ENCODE results near the gene KRT71. TPM values are rescaled to one million over a fixed set of nuclear protein-coding genes. Genes with fewer than 3 reads are reported as not detected.

KRT71 gene
- total RNA-seq, 1 donor from 2014 or later = not detected

DNA sequence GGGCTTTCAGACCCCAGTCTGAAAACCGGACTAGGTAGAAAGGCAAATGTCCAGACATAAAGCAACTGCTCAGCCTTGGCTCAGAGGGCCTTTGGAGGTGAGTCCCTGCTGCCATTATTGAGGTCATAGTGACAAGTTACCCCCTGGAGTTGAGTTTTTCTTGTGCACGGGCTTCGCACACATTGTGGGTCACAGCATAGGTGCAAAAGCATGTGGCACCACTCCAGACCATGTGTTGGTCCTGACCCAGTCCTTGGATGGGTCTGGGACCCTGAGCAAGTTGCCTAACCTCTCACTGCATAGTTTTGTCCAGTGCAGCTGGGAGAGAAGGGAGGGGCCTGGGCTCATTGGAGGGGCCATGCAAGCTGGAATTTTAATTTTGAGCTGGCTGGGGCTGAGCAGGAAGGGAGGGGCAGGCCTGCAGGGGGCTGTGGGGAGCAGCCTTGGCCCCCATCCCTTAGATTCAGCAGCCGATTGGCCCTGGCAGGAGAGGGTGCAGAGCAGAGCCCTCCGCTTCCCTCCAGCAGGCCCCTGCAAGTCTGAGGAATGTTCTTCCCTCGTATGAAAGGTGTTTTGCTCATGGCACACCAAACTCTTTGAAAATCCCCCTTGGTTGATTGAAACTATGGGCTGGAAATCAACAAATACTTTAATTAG, 28.6 kb downstream of the KRT71 start:
- H3K36me3 Mint-ChIP-seq (ENCODE audit: unreplicated experiment) = no peaks in the 10 kb centered on the region
- H3K4me3 Mint-ChIP-seq (ENCODE audit: unreplicated experiment) = no peak overlapping the region
- H3K27ac Mint-ChIP-seq (ENCODE audit: unreplicated experiment) = no peak overlapping the region
- peaks cover 3% of the 10 kb centered on the region for H3K4me1 Mint-ChIP-seq (ENCODE audit: unreplicated experiment)
- peaks cover 17% of the 10 kb centered on the region for H3K27me3 Mint-ChIP-seq (ENCODE audit: unreplicated experiment)
- peak; percentile 73 for DNase-seq (ENCODE audit: extremely low spot score, unreplicated experiment)
- TF ChIP-seq, protein P1, sequence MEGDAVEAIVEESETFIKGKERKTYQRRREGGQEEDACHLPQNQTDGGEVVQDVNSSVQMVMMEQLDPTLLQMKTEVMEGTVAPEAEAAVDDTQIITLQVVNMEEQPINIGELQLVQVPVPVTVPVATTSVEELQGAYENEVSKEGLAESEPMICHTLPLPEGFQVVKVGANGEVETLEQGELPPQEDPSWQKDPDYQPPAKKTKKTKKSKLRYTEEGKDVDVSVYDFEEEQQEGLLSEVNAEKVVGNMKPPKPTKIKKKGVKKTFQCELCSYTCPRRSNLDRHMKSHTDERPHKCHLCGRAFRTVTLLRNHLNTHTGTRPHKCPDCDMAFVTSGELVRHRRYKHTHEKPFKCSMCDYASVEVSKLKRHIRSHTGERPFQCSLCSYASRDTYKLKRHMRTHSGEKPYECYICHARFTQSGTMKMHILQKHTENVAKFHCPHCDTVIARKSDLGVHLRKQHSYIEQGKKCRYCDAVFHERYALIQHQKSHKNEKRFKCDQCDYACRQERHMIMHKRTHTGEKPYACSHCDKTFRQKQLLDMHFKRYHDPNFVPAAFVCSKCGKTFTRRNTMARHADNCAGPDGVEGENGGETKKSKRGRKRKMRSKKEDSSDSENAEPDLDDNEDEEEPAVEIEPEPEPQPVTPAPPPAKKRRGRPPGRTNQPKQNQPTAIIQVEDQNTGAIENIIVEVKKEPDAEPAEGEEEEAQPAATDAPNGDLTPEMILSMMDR (IDR thresholded peaks at IDR 0.05) = no peak
- H3K9me3 Mint-ChIP-seq (ENCODE audit: unreplicated experiment) = no peaks in the 10 kb centered on the region

DNA sequence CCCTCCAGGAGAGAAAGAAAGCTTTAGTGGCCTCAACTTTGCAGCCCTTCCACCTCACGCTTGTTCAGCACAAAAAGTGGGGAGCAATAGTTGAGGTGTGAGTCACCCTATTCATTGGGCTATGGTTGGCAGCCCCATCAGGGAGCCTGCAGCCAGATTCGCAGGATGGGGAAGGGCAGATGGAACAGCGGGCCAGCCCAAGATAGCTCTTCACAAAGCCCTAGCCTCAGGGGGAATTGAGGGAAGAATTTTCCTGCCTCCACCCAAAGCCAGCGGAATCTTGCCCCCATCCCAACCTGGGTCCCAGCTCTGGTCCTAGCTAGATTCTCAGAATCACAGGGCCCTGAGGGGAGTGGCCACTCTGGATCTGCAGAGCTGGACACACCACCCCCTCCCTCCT, 29.1 kb downstream of the KRT71 start:
- no peaks in the 10 kb centered on the region for H3K36me3 Mint-ChIP-seq (ENCODE audit: unreplicated experiment)
- peaks cover 22% of the 10 kb centered on the region for H3K27me3 Mint-ChIP-seq (ENCODE audit: unreplicated experiment)
- H3K9me3 Mint-ChIP-seq (ENCODE audit: unreplicated experiment) = no peaks in the 10 kb centered on the region
- H3K4me3 Mint-ChIP-seq (ENCODE audit: unreplicated experiment) = no peak overlapping the region
- peaks cover 3% of the 10 kb centered on the region for H3K4me1 Mint-ChIP-seq (ENCODE audit: unreplicated experiment)
- peak; percentile 76 for DNase-seq (ENCODE audit: extremely low spot score, unreplicated experiment)
- no peak overlapping the region for H3K27ac Mint-ChIP-seq (ENCODE audit: unreplicated experiment)
- TF ChIP-seq, protein P1 (IDR thresholded peaks at IDR 0.05) = no peak

DNA sequence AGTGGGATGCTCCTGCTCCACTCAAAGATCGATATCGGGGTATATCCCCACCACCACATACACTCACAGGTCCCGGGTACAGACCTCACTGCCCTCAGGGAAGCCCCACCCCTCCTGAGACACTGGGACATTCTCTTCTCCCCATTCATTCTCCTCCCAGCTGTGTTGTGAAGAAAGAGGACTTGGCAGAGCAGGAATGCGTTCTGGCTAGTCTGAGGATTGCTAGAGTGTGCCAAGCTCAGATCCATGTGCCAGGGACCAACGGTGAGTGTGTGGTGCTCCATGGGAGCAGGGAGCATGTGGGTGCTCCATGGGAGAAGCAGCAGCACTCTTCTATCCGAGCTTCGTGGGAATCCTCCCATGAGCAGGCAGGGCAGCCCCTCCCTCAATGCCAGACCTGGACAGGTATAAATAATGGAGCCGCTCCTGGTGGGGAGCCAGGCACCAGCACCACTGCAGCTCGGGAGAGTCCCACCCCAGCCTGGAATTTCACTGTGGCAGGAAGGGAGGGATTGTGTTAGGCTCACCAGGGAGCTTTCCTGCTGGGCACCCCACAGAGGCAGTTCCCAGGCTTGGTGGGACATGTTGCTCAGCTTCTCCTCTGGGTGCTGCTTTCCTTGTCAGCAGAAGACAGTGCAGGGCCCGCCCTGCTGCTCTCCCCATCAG, 30.5 kb downstream of the KRT71 start:
- H3K4me3 Mint-ChIP-seq (ENCODE audit: unreplicated experiment) = no peak overlapping the region
- DNase-seq (ENCODE audit: extremely low spot score, unreplicated experiment) = peak; percentile 72
- TF ChIP-seq, protein P1 (IDR thresholded peaks at IDR 0.05) = no peak
- H3K27me3 Mint-ChIP-seq (ENCODE audit: unreplicated experiment) = peaks cover 30% of the 10 kb centered on the region
- H3K4me1 Mint-ChIP-seq (ENCODE audit: unreplicated experiment) = peaks cover 3% of the 10 kb centered on the region
- H3K36me3 Mint-ChIP-seq (ENCODE audit: unreplicated experiment) = no peaks in the 10 kb centered on the region
- H3K27ac Mint-ChIP-seq (ENCODE audit: unreplicated experiment) = no peak overlapping the region
- H3K9me3 Mint-ChIP-seq (ENCODE audit: unreplicated experiment) = no peaks in the 10 kb centered on the region

DNA sequence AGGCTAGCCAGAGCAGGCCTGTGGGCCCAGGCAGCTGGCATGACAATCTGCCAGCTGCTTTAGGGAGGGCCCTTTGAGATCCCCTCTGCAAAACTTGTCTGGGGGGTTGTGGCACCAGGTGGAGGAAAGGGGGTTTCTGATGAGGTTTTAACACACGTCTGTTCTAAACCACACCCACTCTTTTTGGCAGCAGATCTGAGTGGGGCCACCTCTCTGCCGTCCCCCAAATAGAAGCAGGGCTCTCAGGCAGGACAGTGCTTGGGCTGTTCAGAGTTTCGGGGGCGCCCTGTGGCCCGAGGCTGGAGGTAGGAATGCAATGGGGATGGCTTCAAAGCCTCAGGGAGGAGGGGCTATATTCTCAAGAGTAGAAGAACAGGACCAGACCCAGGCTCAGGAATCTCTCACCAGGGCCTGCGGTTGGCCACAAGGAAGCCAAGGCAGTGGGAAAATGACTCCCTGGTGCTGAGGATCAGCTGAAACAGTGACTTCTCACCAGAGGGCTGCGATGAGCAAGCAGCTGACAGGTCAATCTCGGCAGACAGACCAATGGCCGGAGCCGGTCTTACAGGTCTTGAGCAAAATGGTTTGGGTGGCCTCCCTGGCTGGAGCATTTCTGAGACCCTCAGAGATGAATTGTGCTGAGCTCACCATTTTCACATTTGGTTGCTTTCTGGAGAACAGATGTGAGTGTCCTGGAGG, 31.2 kb downstream of the KRT71 start:
- no peaks in the 10 kb centered on the region for H3K9me3 Mint-ChIP-seq (ENCODE audit: unreplicated experiment)
- H3K27me3 Mint-ChIP-seq (ENCODE audit: unreplicated experiment) = peaks cover 38% of the 10 kb centered on the region
- no peaks in the 10 kb centered on the region for H3K36me3 Mint-ChIP-seq (ENCODE audit: unreplicated experiment)
- H3K4me1 Mint-ChIP-seq (ENCODE audit: unreplicated experiment) = peaks cover 3% of the 10 kb centered on the region
- no peak overlapping the region for H3K4me3 Mint-ChIP-seq (ENCODE audit: unreplicated experiment)
- H3K27ac Mint-ChIP-seq (ENCODE audit: unreplicated experiment) = no peak overlapping the region
- DNase-seq (ENCODE audit: extremely low spot score, unreplicated experiment) = peak; percentile 73
- TF ChIP-seq, protein P1 (IDR thresholded peaks at IDR 0.05) = no peak

DNA sequence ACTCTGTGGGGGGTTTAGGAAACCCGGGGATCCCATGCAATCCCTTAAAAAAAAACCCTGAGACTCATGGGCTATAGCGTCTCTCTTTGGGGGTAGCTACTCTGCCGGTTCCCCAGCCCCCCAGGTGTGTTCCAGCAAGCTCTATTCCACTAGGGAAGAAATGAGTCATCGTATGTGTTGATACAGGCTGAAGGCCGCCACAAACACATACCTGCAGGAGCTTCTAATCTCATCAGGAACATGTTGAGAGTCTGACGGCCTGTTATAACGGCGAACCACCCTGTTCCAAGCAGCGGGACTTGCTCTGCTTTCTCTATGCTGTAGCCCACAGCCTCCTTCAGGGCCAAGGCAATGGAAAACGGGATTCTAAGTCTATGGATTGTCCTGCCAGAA, 31.8 kb downstream of the KRT71 start:
- Mint-ChIP-seq H3K4me1 (ENCODE audit: unreplicated experiment) (peaks cover 3% of the 10 kb centered on the region), H3K27me3 (ENCODE audit: unreplicated experiment) (peaks cover 41% of the 10 kb centered on the region), H3K27ac (ENCODE audit: unreplicated experiment) (no peak overlapping the region), H3K4me3 (ENCODE audit: unreplicated experiment) (no peak overlapping the region), H3K36me3 (ENCODE audit: unreplicated experiment) (no peaks in the 10 kb centered on the region), H3K9me3 (ENCODE audit: unreplicated experiment) (no peaks in the 10 kb centered on the region)
- TF ChIP-seq, protein P1 (IDR thresholded peaks at IDR 0.05) = no peak
- DNase-seq (ENCODE audit: extremely low spot score, unreplicated experiment) = peak; percentile 59
